ENCODE measurements around the gene MBD4. TPM values are rescaled to one million over a fixed set of nuclear protein-coding genes. Genes with fewer than 3 reads are reported as not detected.

Gene MBD4
- polyA plus RNA-seq, 3 donors, result 25.6 to 31.5 (median 30.1) TPM

- Histone ChIP-seq H2AFZ (ENCODE audit: insufficient read depth, low read depth, low read length, poor library complexity, severe bottlenecking) (no peak overlapping the region), H3K9me3 (replicated peaks in 1 of 2; ENCODE audit: control insufficient read depth in 1 of 2, insufficient read depth in 1 of 2, low read length in 2 of 2) (no peaks in the 10 kb centered on the region), H3K4me1 (ENCODE audit: control insufficient read depth in 1 of 2, insufficient read depth in 2 of 2, low read length in 2 of 2) (peaks cover 36 to 45% of the 10 kb centered on the region in 2 donors), H3K4me3 (replicated peaks in 1 of 3; ENCODE audit: low read depth in 2 of 3, low read length in 3 of 3) (no peak overlapping the region), H3K27me3 (ENCODE audit: control insufficient read depth in 2 of 2, insufficient read depth in 2 of 2, low read length in 2 of 2) (no peaks in the 10 kb centered on the region), H3K27ac (ENCODE audit: low read depth in 1 of 2, low read length in 2 of 2) (no peak overlapping the region), H3K9ac (ENCODE audit: insufficient read depth, low read length, poor library complexity, severe bottlenecking) (no peak overlapping the region), H3K79me2 (ENCODE audit: insufficient read depth, low read length) (peaks cover 42% of the 10 kb centered on the region), H4K20me1 (ENCODE audit: insufficient read depth, low read length) (peaks cover 44% of the 10 kb centered on the region), H3K4me2 (replicated peaks; ENCODE audit: extremely low read depth, low read length, poor library complexity, severe bottlenecking) (no peak overlapping the region), H3K36me3 (replicated peaks in 1 of 2; ENCODE audit: control insufficient read depth in 1 of 2, insufficient read depth in 2 of 2, low read length in 2 of 2) (peaks cover 63 to 78% of the 10 kb centered on the region in 2 donors)
- Mint-ChIP-seq H3K4me3 (no peak overlapping the region), H3K4me1 (peaks cover 46% of the 10 kb centered on the region), H3K9me3 (peaks cover 0 to 3% (median 0%) of the 10 kb centered on the region in 7 donors), H3K27ac (peak overlapping the region in 2 of 7 donors; percentile 10 to 13), H3K27me3 (ENCODE audit: low read depth in 3 of 3) (peaks cover 0 to 7% (median 4%) of the 10 kb centered on the region in 3 donors), H3K36me3 (peaks cover 63 to 76% of the 10 kb centered on the region in 2 donors)
- TF ChIP-seq CTCF (IDR thresholded peaks at IDR 0.05), result no peak
- intact Hi-C loops (cut with micrococcal nuclease), result no loop called here
- 0% methylated on average over 1 of the region's 7 CpGs for WGBS (ENCODE audit: insufficient coverage)
- no peak for DNase-seq
Measured at GRCh38 chr3:129432036-129432435, 7.7 kb downstream of the MBD4 start.

- Mint-ChIP-seq H3K9me3 (peaks cover 8 to 13% (median 9%) of the 10 kb centered on the region in 7 donors), H3K27ac (peak overlapping the region in 2 of 7 donors; percentile 50 to 82), H3K36me3 (peaks cover 46 to 62% of the 10 kb centered on the region in 2 donors), H3K4me3 (no peak overlapping the region), H3K27me3 (ENCODE audit: low read depth in 3 of 3) (peaks cover 0 to 7% (median 4%) of the 10 kb centered on the region in 3 donors), H3K4me1 (peaks cover 25% of the 10 kb centered on the region)
- Histone ChIP-seq H3K9ac (ENCODE audit: insufficient read depth, low read length, poor library complexity, severe bottlenecking) (no peak overlapping the region), H3K79me2 (ENCODE audit: insufficient read depth, low read length) (peaks cover 18% of the 10 kb centered on the region), H2AFZ (ENCODE audit: insufficient read depth, low read depth, low read length, poor library complexity, severe bottlenecking) (no peak overlapping the region), H3K9me3 (replicated peaks in 1 of 2; ENCODE audit: control insufficient read depth in 1 of 2, insufficient read depth in 1 of 2, low read length in 2 of 2) (peaks cover 6 to 11% of the 10 kb centered on the region in 2 donors), H3K27me3 (ENCODE audit: control insufficient read depth in 2 of 2, insufficient read depth in 2 of 2, low read length in 2 of 2) (no peaks in the 10 kb centered on the region), H3K4me3 (replicated peaks in 1 of 3; ENCODE audit: low read depth in 2 of 3, low read length in 3 of 3) (no peak overlapping the region), H3K4me2 (replicated peaks; ENCODE audit: extremely low read depth, low read length, poor library complexity, severe bottlenecking) (no peak overlapping the region), H3K27ac (ENCODE audit: low read depth in 1 of 2, low read length in 2 of 2) (no peak overlapping the region), H3K4me1 (ENCODE audit: control insufficient read depth in 1 of 2, insufficient read depth in 2 of 2, low read length in 2 of 2) (peaks cover 19 to 20% of the 10 kb centered on the region in 2 donors), H3K36me3 (replicated peaks in 1 of 2; ENCODE audit: control insufficient read depth in 1 of 2, insufficient read depth in 2 of 2, low read length in 2 of 2) (peaks cover 45 to 54% of the 10 kb centered on the region in 2 donors), H4K20me1 (ENCODE audit: insufficient read depth, low read length) (peaks cover 23% of the 10 kb centered on the region)
- WGBS (ENCODE audit: insufficient coverage), result 81% methylated on average over 3 of the region's 4 CpGs
- intact Hi-C loops (cut with micrococcal nuclease), result no loop called here
- TF ChIP-seq CTCF (IDR thresholded peaks at IDR 0.05), result no peak
- DNase-seq, result no peak
Measured at GRCh38 chr3:129429602-129430001, 10.1 kb downstream of the MBD4 start.

Measured in CD14-positive monocyte (primary cell).